Superior temporal gyrus (tissue), 1 donor: Measurements from ENCODE around the gene C22orf42.
"Not testable (repeated sequence)": the region's sequence is repeated elsewhere in the genome, so short reads cannot be mapped to it uniquely, and the experiment has no call there.

Experiments
- DNase-seq: peaks from one replicate; pipeline ENCODE4 v3.0.0-alpha.2; 2016; ENCODE audit errors: extremely low spot score

Gene C22orf42

GRCh38 chr22:32185821-32186220, 26.7 kb upstream of the C22orf42 start:
- DNase-seq, result no peak

GRCh38 chr22:32183625-32184024, 24.5 kb upstream of the C22orf42 start:
- DNase-seq, result no peak

- no peak for DNase-seq
Measured at GRCh38 chr22:32181043-32181442, 21.9 kb upstream of the C22orf42 start.

GRCh38 chr22:32177221-32177765, 18.2 kb upstream of the C22orf42 start:
- no peak for DNase-seq

GRCh38 chr22:32175683-32176644, 16.9 kb upstream of the C22orf42 start:
- no peak for DNase-seq

GRCh38 chr22:32175115-32175514, 16.0 kb upstream of the C22orf42 start:
- no peak for DNase-seq

GRCh38 chr22:32165681-32166080, 6.6 kb upstream of the C22orf42 start:
- DNase-seq, result no peak

GRCh38 chr22:32164075-32164860, 5.2 kb upstream of the C22orf42 start:
- no peak for DNase-seq

GRCh38 chr22:32160411-32160810, 1.3 kb upstream of the C22orf42 start:
- DNase-seq, result not testable (repeated sequence)

- DNase-seq, result not testable (repeated sequence)
Measured at GRCh38 chr22:32157632-32158031, 1.5 kb downstream of the C22orf42 start.

- not testable (repeated sequence) for DNase-seq
Measured at GRCh38 chr22:32154727-32155126, 4.4 kb downstream of the C22orf42 start.

GRCh38 chr22:32151641-32152040, 7.5 kb downstream of the C22orf42 start:
- not testable (repeated sequence) for DNase-seq

GRCh38 chr22:32150647-32151046, 8.5 kb downstream of the C22orf42 start:
- not testable (repeated sequence) for DNase-seq

GRCh38 chr22:32148372-32148771, 10.7 kb downstream of the C22orf42 start:
- not testable (repeated sequence) for DNase-seq

GRCh38 chr22:32147128-32147527, 12.0 kb downstream of the C22orf42 start:
- not testable (repeated sequence) for DNase-seq

- DNase-seq, result no peak
Measured at GRCh38 chr22:32144496-32145274, 14.4 kb downstream of the C22orf42 start.

- DNase-seq, result no peak
Measured at GRCh38 chr22:32142600-32142999, 16.5 kb downstream of the C22orf42 start.

GRCh38 chr22:32140688-32141087, 18.4 kb downstream of the C22orf42 start:
- DNase-seq, result not testable (repeated sequence)

- not testable (repeated sequence) for DNase-seq
Measured at GRCh38 chr22:32138576-32138975, 20.5 kb downstream of the C22orf42 start.

- DNase-seq, result not testable (repeated sequence)
Measured at GRCh38 chr22:32137731-32138324, 21.3 kb downstream of the C22orf42 start.

- not testable (repeated sequence) for DNase-seq
Measured at GRCh38 chr22:32136881-32137280, 22.2 kb downstream of the C22orf42 start.
